ENCODE results near the gene WDR31.

DNA sequence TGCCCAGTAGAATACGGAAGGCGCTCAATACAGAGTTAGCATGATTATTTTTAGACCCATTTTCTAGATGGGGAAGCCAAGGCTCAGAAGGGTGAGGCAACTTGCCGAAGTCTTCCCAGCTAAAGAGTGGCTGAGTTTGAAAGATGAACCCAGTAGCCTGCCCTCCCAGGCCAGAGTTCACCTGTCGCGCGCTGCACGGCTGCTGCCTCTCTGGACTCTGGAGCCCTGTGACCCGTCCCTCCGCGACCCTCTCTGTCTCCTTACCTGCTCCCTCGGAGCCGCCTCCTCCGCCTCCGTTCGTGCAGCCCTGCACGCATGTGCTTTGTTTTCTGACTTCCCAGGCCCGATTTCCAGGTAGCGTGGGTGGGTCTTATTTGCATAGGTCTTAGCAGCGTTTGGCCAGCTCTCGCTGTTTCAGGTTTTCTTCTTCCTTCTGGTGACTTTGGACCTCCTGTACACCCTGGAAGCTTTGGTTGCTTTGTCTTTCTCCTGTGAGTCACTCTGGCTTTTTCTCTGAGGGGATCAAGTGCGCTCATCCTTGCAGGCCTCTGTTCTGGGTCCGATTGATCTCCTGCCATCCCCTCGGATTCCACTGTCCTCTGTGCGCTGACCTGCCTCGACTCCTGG, 37.2 kb downstream of the WDR31 start, which contains the start of gene RNF183:
- no peak for TF ChIP-seq POLR2A (IDR thresholded peaks at IDR 0.05)
- TF ChIP-seq, protein P1, sequence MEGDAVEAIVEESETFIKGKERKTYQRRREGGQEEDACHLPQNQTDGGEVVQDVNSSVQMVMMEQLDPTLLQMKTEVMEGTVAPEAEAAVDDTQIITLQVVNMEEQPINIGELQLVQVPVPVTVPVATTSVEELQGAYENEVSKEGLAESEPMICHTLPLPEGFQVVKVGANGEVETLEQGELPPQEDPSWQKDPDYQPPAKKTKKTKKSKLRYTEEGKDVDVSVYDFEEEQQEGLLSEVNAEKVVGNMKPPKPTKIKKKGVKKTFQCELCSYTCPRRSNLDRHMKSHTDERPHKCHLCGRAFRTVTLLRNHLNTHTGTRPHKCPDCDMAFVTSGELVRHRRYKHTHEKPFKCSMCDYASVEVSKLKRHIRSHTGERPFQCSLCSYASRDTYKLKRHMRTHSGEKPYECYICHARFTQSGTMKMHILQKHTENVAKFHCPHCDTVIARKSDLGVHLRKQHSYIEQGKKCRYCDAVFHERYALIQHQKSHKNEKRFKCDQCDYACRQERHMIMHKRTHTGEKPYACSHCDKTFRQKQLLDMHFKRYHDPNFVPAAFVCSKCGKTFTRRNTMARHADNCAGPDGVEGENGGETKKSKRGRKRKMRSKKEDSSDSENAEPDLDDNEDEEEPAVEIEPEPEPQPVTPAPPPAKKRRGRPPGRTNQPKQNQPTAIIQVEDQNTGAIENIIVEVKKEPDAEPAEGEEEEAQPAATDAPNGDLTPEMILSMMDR (IDR thresholded peaks at IDR 0.05) = no peak
